Measurements from ENCODE around the gene ARIH2. TPM values are rescaled to one million over a fixed set of nuclear protein-coding genes. Genes with fewer than 3 reads are reported as not detected.
A peak's percentile ranks its signal among the peaks of the same experiment; 100 is the strongest.

The ARIH2 gene
- total RNA-seq, 1 donor from 2014 or later: 82.3 TPM

DNA sequence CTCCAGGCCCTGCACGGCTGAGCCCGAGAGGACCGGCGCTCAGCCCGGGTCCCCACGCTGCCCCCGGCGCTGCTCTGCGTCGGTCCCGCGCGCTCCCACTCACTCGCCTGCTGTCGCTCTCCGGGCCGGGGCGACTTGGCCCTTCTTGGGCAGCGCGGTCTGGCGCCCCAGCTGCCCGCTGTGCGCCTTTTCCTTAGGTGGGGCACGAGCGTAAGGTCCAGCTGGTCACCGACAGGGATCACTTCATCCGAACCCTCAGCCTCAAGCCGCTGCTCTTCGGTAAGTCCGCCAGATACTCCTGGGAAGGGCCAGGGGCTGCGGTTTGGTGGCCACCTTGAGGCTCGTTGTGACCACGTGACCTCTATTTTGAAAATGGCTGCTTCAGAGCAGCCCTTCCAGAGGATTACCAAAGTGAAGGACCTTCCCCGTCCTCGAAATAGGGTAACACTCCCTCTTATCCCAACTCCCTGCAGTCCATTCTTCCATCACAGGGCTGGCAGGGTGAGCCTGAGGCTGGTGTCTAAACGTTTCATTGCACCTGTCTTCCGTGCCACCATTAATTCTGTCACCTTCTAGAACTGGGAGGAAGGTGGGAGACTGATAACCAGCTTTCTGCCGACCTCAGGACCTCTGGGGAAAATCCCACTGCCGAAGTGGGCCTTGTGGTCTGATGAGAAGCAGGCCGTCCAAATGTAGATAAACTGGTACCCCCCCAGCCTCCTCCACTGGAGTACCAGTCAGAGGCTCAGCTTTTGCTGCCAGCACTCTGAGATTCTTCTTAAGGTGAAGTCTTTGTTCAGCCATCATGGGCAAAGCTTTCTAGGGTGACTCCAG, 72.2 kb downstream of the ARIH2 start:
- DNase-seq (ENCODE audit: low spot score in 2 of 2): no peak
- peak overlapping the region; percentile 92 to 97 for H3K27ac ChIP-seq
- TF ChIP-seq, protein P1, sequence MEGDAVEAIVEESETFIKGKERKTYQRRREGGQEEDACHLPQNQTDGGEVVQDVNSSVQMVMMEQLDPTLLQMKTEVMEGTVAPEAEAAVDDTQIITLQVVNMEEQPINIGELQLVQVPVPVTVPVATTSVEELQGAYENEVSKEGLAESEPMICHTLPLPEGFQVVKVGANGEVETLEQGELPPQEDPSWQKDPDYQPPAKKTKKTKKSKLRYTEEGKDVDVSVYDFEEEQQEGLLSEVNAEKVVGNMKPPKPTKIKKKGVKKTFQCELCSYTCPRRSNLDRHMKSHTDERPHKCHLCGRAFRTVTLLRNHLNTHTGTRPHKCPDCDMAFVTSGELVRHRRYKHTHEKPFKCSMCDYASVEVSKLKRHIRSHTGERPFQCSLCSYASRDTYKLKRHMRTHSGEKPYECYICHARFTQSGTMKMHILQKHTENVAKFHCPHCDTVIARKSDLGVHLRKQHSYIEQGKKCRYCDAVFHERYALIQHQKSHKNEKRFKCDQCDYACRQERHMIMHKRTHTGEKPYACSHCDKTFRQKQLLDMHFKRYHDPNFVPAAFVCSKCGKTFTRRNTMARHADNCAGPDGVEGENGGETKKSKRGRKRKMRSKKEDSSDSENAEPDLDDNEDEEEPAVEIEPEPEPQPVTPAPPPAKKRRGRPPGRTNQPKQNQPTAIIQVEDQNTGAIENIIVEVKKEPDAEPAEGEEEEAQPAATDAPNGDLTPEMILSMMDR (IDR thresholded peaks at IDR 0.05): no peak
- H3K4me3 ChIP-seq: peak overlapping the region; percentile 80 to 99
- intact Hi-C loops (cut with DNase I): loop anchor here (2.0 kb wide), 1 partner anchor 102 kb away; no protein-coding TSS in a partner anchor
- H3K9me3 ChIP-seq: no peaks in the 10 kb centered on the region
- H3K4me1 ChIP-seq: peaks cover 10 to 26% of the 10 kb centered on the region in 2 donors
- no peaks in the 10 kb centered on the region for H3K36me3 ChIP-seq
- H3K27me3 ChIP-seq: no peaks in the 10 kb centered on the region

GRCh38 chr3:48991851-48992545, 73.4 kb downstream of the ARIH2 start:
- intact Hi-C loops (cut with DNase I): loop anchor here (2.0 kb wide), 1 partner anchor 101 kb away; no protein-coding TSS in a partner anchor
- peaks cover 3 to 5% of the 10 kb centered on the region in 2 donors for H3K36me3 ChIP-seq
- H3K27me3 ChIP-seq: no peaks in the 10 kb centered on the region
- TF ChIP-seq, protein P1 (IDR thresholded peaks at IDR 0.05): no peak
- H3K4me1 ChIP-seq: peaks cover 10 to 26% of the 10 kb centered on the region in 2 donors
- peak overlapping the region in 1 of 2 donors; percentile 99 for H3K4me3 ChIP-seq
- H3K27ac ChIP-seq: peak overlapping the region; percentile 92 to 97
- no peak for DNase-seq (ENCODE audit: low spot score in 2 of 2)
- no peaks in the 10 kb centered on the region for H3K9me3 ChIP-seq

- H3K4me3 ChIP-seq: no peak overlapping the region
- TF ChIP-seq, protein P1 (IDR thresholded peaks at IDR 0.05): no peak
- H3K4me1 ChIP-seq: peaks cover 9 to 17% of the 10 kb centered on the region in 2 donors
- peaks cover 3 to 8% of the 10 kb centered on the region in 2 donors for H3K36me3 ChIP-seq
- H3K27ac ChIP-seq: no peak overlapping the region
- intact Hi-C loops (cut with DNase I): no loop called here
- H3K27me3 ChIP-seq: no peaks in the 10 kb centered on the region
- no peak for DNase-seq (ENCODE audit: low spot score in 2 of 2)
- no peaks in the 10 kb centered on the region for H3K9me3 ChIP-seq
Observed at GRCh38 chr3:48993834-48994233, 75.2 kb downstream of the ARIH2 start.

GRCh38 chr3:48996640-48997039, 78.0 kb downstream of the ARIH2 start:
- Histone ChIP-seq H3K9me3 (no peaks in the 10 kb centered on the region), H3K4me1 (peaks cover 0 to 4% of the 10 kb centered on the region in 2 donors), H3K27ac (no peak overlapping the region), H3K4me3 (no peak overlapping the region), H3K27me3 (no peaks in the 10 kb centered on the region), H3K36me3 (peaks cover 3 to 13% of the 10 kb centered on the region in 2 donors)
- TF ChIP-seq, protein P1 (IDR thresholded peaks at IDR 0.05): no peak
- no peak for DNase-seq (ENCODE audit: low spot score in 2 of 2)
- intact Hi-C loops (cut with DNase I): no loop called here

DNA sequence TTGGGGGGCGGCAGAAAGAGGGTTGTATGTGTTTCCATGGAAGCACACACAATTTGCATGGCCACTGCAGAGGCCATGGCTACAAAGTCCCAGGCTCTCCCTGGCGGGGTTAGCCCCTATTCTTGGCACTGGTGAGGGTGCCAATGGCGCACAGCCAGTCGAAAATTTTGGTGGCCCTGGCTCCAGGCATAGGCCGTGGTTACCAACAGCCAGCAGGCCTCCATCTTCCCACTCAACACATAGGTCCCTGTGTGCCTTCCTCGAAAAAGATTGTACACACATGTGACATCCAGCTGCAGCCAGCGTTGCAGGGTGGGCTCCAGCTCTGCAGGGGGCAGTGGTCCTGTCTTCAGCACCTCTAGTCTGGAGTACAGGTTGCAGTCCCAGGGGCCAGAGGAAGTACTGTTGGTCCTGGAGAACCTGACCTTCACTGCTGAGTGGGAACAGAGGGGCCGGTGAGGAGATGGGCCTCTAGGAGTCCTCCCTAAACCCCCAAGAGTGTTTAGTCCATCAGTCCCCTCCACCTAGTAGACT, 78.5 kb downstream of the ARIH2 start:
- Histone ChIP-seq H3K27me3 (no peaks in the 10 kb centered on the region), H3K9me3 (no peaks in the 10 kb centered on the region), H3K4me1 (peaks cover 0 to under 1% of the 10 kb centered on the region in 2 donors), H3K27ac (no peak overlapping the region), H3K4me3 (no peak overlapping the region), H3K36me3 (peaks cover 3 to 13% of the 10 kb centered on the region in 2 donors)
- no peak for DNase-seq (ENCODE audit: low spot score in 2 of 2)
- intact Hi-C loops (cut with DNase I): no loop called here
- TF ChIP-seq, protein P1 (IDR thresholded peaks at IDR 0.05): no peak

Measured in ascending aorta (tissue), 2 donors.